COLO829 (cell line): ENCODE results near the gene HSD17B2.
A peak's percentile ranks its signal among the peaks of the same experiment; 100 is the strongest.

Experiments used
- DNase-seq: peaks from one replicate; pipeline ENCODE4 v3.0.0; 2012; ENCODE audit warnings: low spot score

Gene HSD17B2

GRCh38 chr16:82019535-82019934 is 15.5 kb upstream of the HSD17B2 start:
- no peak for DNase-seq

- DNase-seq = no peak
Measured at GRCh38 chr16:82020051-82020450, 15.0 kb upstream of the HSD17B2 start.

- no peak for DNase-seq
Measured at GRCh38 chr16:82023206-82023605, 11.8 kb upstream of the HSD17B2 start.

- DNase-seq = peak; percentile 11
Measured at GRCh38 chr16:82024316-82024715, 10.7 kb upstream of the HSD17B2 start.

- no peak for DNase-seq
Measured at GRCh38 chr16:82024883-82025282, 10.2 kb upstream of the HSD17B2 start.

DNA sequence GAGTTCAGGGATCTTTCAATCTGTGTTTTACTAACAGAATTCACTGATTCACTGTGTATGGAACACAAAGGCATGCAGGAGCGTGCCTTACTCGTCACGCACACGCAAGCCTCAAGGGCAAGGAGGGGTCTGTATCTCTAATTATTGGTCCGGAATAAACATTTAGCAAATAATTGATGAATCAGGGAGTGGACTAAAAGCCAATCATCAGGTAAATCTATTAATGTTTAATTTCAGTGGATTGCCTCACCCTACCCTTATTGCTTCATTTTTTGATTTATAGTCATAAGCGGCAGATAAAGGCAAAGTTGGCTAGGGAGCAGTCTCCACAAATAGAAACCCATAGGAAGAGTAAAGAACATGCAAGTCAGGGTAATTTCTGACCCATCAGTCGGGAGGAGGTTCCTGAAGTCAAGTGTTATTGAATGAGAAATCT is 7.4 kb upstream of the HSD17B2 start:
- no peak for DNase-seq

DNA sequence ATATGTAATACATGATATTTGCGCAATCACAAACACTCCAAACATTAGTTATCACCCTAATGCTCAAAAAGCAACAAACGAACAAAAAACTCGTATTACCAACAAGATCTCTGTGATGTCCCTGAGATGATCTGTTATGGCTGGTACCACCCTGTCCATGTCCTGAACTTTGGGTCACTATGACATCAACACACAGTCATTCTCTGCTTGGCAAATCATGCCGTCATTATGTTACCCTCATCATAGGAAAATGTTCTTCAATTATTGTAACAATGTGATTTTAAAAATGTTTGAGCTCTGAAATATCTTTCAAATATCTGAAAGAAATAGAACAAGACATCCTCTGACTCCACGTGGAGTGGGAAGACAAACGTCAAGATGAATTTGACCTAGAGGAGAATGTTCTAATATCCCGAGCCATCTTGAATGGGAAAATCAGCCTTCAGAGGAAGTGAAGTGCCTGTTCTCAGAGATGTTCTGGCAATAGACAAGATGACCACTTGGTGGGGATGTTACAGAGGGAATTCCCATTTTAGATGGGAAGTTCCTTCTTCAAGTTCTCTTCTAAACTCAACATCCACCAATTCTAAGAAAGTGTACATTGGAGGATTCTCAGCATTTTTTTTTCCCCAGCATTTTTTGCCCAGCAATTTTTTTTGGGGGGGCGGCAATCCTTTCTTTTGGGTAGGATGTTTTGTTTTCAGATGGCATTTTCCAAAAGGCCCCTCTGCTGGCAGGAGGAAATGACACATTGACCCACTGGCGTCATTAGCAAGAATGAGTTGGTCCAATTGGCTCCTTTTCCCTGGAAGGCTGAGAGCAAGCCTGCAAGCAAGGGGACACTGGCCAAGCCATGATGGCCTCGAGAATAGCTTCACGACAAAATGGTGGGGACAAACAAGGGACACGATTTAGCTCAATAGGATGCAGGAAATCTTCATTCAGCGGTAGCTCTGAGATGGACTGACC is 3.7 kb upstream of the HSD17B2 start:
- DNase-seq = peak; percentile 73

DNA sequence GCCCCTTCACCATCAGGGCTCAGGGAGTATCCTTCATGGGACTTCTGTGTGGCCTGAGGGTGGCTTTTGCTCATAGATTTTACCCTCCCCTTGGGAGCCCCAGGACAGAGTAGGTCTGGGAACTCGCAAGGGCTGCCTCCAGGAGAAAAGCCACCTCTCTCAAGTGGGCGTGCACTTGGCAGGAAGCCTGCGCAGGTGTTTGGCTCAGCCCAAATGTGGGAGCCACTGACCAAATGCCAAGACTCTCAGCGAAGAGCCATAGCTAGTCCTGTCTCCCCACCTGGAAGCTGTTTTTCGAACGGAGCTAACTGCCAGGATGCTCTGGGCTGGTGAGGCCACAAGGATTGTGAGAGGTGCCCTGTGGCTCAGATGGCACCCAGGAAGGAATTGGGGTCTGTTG is 2.0 kb upstream of the HSD17B2 start:
- no peak for DNase-seq

DNA sequence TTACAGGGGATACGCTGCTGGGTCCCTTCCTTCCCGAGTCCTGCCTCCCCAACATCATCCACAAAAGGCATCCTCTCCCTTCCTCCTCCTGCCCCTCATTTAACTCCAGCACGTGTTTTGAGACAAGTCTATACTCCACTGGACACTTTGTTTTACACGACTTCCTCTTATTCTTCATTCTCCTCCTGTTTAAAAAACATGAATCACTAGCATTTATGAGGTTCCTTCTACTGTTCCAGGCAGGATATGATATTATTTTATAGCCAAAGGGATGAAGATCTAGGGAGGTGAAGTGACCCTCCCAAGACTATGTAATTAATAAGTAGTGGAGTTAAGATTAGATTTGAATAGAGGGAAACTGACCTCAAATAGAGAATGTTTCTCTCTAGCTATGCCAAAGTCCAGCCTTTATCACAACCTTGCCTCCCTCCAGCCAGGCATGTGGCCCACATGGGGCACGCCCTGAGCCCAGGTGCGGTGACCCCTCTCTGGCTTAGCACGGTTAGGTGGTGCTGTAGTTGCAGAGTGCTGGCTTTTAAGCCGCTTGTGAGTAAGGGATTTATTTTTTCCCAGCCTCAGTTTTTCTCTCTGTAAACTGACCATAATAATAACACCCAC is 1.3 kb upstream of the HSD17B2 start:
- no peak for DNase-seq

DNA sequence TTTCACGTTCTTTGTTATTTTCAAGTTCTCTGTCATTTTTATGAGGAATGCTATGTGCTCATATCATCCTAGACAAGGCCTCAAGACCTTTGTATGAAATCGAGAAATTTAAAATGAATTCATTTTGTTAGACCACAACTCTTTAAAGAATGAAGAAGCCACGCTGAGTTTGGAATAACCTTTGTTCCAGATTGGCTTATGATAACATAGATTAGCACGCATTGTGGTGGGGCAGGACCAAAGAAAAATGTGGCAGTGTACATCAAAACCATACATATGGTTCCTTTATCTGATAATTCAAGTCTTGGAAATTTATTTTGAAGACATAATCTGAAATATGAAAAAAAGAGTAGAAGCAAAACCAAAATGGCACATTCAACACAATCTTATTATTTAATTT is 2.2 kb downstream of the HSD17B2 start:
- no peak for DNase-seq

GRCh38 chr16:82037666-82038065 is 2.6 kb downstream of the HSD17B2 start:
- DNase-seq = no peak

DNA sequence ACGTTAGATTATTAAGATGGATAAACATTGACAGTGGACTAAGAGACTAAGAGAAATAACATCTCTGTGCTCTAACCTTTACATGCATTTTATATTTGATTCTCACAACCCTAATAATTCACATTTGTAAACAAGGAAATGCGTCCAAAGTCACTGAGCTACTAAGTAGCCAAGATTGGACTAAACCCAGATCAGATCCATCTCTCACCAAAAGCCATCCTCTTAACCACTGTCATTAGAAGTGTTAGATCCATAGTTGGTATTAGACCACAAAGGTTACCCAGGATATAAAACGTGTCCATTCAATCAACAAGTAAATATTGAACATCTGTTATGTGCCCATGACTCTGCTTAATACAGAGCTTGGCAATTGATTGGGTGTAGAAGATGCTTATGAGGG is 5.2 kb downstream of the HSD17B2 start:
- no peak for DNase-seq

GRCh38 chr16:82041542-82041941 is 6.5 kb downstream of the HSD17B2 start:
- no peak for DNase-seq

- no peak for DNase-seq
Measured at GRCh38 chr16:82042144-82042543, 7.1 kb downstream of the HSD17B2 start.

GRCh38 chr16:82042846-82043245 is 7.8 kb downstream of the HSD17B2 start:
- DNase-seq = no peak

GRCh38 chr16:82043680-82044584 is 8.9 kb downstream of the HSD17B2 start:
- DNase-seq = no peak

- no peak for DNase-seq
Measured at GRCh38 chr16:82044585-82044911, 9.5 kb downstream of the HSD17B2 start.

DNA sequence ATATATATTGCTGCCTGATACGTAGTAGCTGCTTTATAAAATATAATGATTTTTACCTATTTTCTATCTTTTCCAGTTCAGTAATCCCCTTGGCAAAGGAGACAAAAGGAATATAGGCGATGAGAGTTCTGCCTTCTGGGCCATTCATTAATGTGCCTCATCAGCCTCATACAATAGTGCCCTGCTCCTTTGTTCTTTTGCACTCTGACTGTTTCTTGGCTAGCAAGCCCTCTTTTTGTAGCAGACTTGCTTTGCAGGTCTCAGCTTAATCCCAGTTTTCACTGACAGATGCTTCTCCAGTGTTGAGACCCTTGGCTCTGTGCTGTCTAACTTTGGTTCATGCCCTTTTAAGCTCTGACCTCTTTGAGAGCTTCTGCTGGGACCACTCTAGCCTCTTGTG is 10.4 kb downstream of the HSD17B2 start:
- no peak for DNase-seq

GRCh38 chr16:82046541-82046940 is 11.5 kb downstream of the HSD17B2 start:
- no peak for DNase-seq

DNA sequence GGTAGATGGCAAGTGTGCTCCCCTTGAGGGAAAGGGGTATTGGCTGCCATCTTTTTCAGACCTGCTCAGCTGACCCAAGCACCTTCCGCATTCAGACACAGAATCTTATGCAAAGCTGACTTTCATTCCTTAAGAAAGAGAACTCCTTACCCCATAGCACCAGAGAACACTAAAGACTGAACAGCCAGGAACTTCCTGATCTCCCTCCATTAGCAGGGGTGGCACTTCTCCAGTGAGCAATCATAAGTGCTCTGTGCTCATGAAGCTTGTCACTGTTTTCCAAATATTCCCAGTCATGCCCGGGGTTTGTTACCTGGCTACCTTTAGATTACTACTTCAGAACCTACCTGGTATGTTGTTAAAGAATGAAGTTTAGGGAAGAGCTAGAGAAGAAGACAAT is 11.9 kb downstream of the HSD17B2 start:
- no peak for DNase-seq

DNA sequence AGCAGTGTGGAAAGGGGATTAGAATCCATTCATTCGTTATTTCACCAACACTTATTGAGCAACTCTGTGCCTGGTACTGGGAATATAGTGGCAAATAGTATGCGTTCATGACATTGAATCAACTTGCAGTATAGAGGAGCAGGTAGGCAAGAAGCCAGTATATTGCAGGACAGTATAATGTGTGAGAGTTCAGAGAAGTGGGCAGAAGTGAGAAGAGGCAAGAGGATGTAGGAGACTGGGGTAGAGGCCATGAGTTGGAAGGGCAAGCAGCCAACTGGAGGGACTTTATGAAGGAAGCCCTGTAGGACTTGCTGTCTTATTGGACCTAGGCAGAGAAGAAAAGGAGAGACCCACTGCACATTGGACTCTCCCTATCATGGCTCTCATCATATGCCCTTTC is 12.3 kb downstream of the HSD17B2 start:
- DNase-seq = no peak

GRCh38 chr16:82047787-82048186 is 12.7 kb downstream of the HSD17B2 start:
- no peak for DNase-seq

- DNase-seq = no peak
Measured at GRCh38 chr16:82049484-82049883, 14.4 kb downstream of the HSD17B2 start.
